ENCODE measurements around the gene SORBS1.

SORBS1 gene

DNA sequence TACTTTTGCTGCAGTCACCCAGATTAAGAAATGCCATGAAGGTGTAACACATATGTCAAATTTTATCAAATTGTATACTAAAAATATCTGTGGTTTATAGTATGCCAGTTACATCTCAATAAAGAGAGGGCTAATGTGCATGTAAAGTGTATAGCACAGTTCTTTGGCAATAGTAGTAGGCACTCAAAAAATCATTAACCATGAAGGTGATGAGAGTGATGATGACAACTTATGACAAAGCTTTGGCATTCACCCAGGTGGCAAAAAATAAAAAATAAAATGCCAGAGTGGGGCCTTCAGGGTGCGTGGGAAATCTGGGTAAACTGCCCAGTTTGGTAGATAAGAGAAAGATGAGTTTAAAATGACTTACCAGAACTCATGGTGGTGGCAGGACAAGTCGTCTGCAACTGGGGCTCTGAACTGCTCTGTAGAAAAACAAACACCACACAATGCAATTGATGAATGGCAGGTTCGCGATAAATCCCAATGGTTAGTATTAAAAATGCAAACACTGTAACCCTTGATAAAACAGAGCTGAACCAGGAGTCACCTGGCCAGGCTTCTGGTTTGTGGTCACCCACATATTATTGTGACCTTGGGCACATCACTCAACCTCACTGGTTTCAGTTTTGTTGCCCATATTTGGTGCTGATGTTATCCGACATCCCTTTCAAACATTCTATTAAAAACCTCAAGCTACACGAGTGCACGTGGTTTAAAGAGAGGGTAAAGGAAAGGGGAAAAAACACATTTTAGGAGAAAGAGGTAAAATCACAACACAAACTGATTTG lies 120.2 kb downstream of the SORBS1 start:
- DNase-seq (ENCODE audit: low read depth in 4 of 4, low spot score in 1 of 4), result no peak

DNA sequence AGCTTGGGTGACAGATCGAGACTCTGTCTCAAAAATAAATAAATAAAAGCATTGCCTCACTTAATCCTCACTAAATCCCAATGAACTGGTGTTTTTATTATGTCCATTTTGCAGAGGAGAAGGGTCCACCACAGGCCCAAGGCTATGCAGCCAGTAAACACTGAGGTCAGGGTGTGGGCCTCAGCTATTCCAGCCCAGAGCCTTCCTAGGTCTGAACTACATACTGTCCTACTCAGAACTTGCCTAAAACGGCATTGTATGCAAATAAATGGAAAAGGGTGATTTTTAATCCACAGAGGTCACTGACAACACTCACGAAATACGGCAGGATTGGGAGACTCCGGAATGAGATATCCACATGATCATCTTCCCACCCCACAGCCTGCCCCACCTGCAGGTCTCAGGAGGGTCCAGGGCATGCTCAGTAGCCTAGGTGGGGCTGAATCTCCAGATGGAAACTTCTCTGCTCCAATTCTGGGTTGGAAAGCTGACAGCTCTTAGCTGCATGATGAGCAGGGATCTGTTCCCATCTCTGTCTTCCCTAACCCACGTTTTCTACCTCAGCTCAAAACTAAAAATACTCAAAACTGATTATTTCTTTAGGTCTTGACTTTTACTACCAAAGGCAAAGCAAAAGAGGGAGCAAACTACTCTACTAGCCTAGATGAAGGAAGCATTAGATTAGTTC lies 121.0 kb downstream of the SORBS1 start:
- no peak for DNase-seq (ENCODE audit: low read depth in 4 of 4, low spot score in 1 of 4)

GRCh38 chr10:95438781-95439180 lies 122.4 kb downstream of the SORBS1 start:
- no peak for DNase-seq (ENCODE audit: low read depth in 4 of 4, low spot score in 1 of 4)

DNA sequence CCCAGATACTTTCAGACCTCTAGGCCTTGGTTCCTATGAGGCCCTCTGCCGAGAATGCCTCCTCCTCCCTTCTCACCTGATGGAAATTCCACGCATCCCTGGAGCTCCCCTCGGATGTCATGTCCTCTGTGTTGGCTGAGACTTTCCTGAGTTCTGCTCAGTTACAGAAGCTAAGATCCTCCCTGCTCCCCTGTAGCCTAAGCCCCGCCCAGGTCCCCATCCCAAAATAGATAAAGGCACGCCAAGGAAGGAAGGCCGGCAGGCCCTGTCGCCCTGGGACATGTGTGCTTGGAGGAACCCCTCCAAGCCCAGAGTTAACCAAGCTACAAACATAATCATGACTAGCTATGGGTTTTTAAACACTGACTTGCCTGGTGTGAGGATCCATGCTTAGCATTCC lies 123.5 kb downstream of the SORBS1 start:
- DNase-seq (ENCODE audit: low read depth in 4 of 4, low spot score in 1 of 4), result no peak

- no peak for DNase-seq (ENCODE audit: low read depth in 4 of 4, low spot score in 1 of 4)
These were observed 125.5 kb downstream of the SORBS1 start for GRCh38 chr10:95435548-95436279.

- DNase-seq (ENCODE audit: low read depth in 4 of 4, low spot score in 1 of 4), result no peak
These were observed 126.6 kb downstream of the SORBS1 start for GRCh38 chr10:95434583-95434982.

DNA sequence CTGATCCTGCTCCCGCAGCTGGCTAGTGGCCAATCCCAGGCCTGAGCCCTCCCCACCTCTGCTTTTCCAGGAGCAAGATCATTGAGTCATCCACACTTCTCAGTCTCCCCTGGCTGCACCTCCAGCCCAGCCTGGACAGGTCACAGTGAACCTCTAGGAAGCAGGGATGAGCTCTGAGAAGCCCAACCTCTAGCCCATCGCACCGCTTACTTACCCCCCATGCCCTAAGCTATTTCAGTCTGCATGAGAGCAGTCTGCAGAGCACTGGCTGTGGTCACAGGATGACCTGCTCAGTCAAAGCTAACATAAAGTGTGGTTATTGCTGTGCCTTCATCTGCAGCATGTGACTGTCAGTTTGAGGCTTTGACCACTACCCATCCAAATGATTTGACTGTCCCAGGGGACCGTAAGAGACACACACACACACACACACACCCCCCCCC lies 129.2 kb downstream of the SORBS1 start:
- DNase-seq (ENCODE audit: low read depth in 4 of 4, low spot score in 1 of 4), result no peak

DNA sequence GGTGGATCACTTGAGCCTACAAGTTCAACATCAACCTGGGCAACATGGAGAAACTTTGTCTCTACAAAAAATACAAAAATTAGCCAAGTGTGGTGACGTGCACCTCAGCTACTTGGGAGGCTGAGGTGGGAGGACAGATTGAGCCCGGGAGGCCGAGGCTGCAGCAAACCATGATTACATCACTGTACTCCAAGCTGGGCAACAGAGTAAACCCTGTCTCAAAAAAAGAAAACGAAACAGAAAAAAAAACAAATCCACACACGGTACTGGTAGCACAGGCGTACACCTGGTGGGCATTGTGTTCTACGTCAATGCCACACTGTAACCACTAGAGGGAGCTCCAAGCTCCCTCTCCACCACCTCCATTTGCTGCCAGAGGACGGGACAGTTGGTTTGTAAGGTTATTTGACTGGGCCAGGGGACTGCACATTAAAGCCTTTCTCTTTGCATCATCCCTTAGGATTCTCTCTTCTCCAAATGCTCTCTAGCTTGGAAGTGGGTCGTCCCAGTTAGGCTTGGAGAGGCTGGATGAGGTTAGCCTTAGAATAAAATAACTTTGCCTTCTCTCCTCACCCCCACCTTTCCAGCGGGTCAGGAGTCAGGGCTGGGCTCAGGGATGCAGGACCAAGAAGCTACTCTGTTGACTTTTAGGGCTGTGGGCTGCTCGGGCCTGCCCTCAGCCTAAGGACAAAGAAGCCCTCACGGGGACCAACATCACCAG lies 130.8 kb downstream of the SORBS1 start:
- DNase-seq (ENCODE audit: low read depth in 4 of 4, low spot score in 1 of 4), result peak in 2 of 4 experiments; percentile 4 to 12

DNA sequence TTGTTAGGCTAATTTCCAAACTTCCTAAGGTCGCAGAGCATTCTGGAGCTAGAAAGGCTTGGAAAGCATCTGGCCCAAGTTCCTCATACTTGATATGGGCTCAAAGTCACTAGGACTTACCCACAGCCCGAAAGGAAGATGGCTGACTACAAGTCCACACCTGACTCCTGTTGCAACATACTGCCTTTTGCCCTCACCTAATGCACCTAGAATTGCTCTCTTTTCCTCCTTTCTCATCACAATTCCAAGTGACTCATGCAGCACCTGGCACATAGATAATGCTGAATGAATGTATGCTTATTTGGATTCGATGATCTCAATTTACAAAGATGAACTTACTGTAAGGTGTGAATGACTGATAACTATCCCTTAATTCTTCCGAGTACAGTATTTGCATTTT lies 131.5 kb downstream of the SORBS1 start:
- no peak for DNase-seq (ENCODE audit: low read depth in 4 of 4, low spot score in 1 of 4)

GRCh38 chr10:95428701-95429100 lies 132.5 kb downstream of the SORBS1 start:
- DNase-seq (ENCODE audit: low read depth in 4 of 4, low spot score in 1 of 4), result no peak

- DNase-seq (ENCODE audit: low read depth in 4 of 4, low spot score in 1 of 4), result no peak
These were observed 134.7 kb downstream of the SORBS1 start for GRCh38 chr10:95426482-95426881.

- DNase-seq (ENCODE audit: low read depth in 4 of 4, low spot score in 1 of 4), result no peak
These were observed 135.3 kb downstream of the SORBS1 start for GRCh38 chr10:95425592-95426465.

- DNase-seq (ENCODE audit: low read depth in 4 of 4, low spot score in 1 of 4), result no peak
These were observed 137.8 kb downstream of the SORBS1 start for GRCh38 chr10:95423164-95424005.

DNA sequence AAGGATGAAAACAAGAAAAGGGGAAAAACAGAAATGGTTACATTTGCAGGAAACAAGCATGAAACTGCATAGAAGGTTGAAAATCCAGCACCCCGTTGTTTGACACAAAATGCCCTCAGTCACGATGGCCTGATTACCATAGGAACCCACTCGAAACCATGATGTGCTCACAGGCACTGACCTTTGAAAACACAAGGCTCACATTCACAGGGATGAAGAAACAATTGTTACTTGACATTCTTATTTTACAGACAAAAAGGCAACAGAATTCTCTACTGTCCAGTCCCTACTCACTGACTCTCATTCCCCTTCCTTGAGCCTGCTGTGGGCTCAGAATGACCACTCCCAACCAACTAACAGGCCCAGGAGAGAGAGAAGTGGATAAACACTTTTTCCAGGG lies 138.9 kb downstream of the SORBS1 start:
- DNase-seq (ENCODE audit: low read depth in 4 of 4, low spot score in 1 of 4), result no peak

- DNase-seq (ENCODE audit: low read depth in 4 of 4, low spot score in 1 of 4), result no peak
These were observed 139.4 kb downstream of the SORBS1 start for GRCh38 chr10:95421782-95422181.

GRCh38 chr10:95419399-95419798 lies 141.8 kb downstream of the SORBS1 start:
- no peak for DNase-seq (ENCODE audit: low read depth in 4 of 4, low spot score in 1 of 4)

- DNase-seq (ENCODE audit: low read depth in 4 of 4, low spot score in 1 of 4), result no peak
These were observed 144.2 kb downstream of the SORBS1 start for GRCh38 chr10:95416973-95417372.

DNA sequence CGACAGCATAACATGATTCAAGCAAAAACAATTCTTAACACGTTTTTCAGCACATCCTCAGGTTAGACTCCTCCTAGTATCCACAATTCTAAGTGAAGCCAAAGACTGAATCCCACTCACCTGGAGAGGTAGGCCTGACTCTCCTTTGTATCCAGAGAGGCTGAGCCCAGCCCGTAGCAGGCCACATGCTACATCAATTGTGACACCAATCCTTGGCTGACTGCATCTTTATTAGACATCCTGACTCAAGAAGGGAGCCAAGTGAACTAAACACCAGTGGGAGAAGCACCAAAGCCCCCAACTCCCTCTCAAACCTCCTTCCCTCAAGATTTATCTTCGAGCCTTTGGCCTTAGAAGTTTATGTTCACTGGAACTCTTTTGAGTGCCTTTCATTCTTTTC lies 144.9 kb downstream of the SORBS1 start:
- DNase-seq (ENCODE audit: low read depth in 4 of 4, low spot score in 1 of 4), result no peak

DNA sequence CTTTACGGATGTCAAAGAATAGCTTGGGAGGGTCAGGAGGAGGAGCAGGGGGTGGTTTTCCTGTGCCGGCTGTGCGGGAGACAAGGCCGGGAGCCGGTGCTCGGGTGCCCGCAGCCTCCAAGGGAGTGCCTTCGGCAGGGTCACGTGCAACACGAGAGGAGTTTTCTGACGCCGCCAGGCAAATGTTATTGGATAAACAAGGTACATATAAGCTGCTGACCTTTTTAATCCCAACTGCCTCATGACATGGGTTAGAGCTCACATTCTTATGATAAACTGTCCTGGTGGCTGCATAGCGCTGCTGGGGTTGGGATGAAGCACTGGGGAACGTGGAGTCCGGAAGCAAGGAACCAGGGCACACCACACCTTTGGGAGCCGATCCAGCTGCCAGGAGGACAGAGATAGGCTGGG lies 145.5 kb downstream of the SORBS1 start:
- no peak for DNase-seq (ENCODE audit: low read depth in 4 of 4, low spot score in 1 of 4)
